IMR-90 (cell line): ENCODE data around the gene COL17A1. TPM values are rescaled to one million over a fixed set of nuclear protein-coding genes. Genes with fewer than 3 reads are reported as not detected.

Experiments
- ATAC-seq: fragments of 200-7000 bp; cut with Tn5 transposase; 2 replicates; pipeline ENCODE4 v1.9.1; 2020; ENCODE audit warnings: low read depth, mild to moderate bottlenecking, moderate library complexity
- BruUV-seq: library from RNA; stranded (reverse); fragments of 400-500 nt; replicated peaks from 2 replicates; lab custom pipeline; 2021; lab: Mats Ljungman, UMichigan
- CTCF ChIA-PET: fragments of 300-600 bp; formaldehyde crosslinking; extraction: SDS; loops from one replicate; lab custom pipeline; 2021; ENCODE audit warnings: antibody characterized with exemption; lab: Yijun Ruan, JAX
- POLR2A ChIA-PET: fragments of 300-600 bp; sonication (Branson Sonifier 250); formaldehyde crosslinking; loops from one replicate; lab custom pipeline; 2022; ENCODE audit warnings: antibody characterized with exemption; ENCODE audit not compliant: unreplicated experiment; lab: Charles Lee
- DNase-seq: peaks from one replicate; pipeline ENCODE4 v3.0.0; 2013
- H2AFZ ChIP-seq: replicated peaks from 2 replicates; pipeline ENCODE3; 2013; ENCODE audit warnings: low read length, mild to moderate bottlenecking; ENCODE audit not compliant: poor library complexity
- H2AK5ac ChIP-seq: 2 replicates; pipeline ENCODE4 v1.6.1; 2013; ENCODE audit warnings: low read depth, low read length, inconsistent platforms
- H2AK9ac ChIP-seq: replicated peaks from 2 replicates; pipeline ENCODE3; 2013; ENCODE audit warnings: mild to moderate bottlenecking, low read depth, low read length, moderate library complexity; ENCODE audit not compliant: poor library complexity
- H2BK120ac ChIP-seq: 2 replicates; pipeline ENCODE4 v1.6.1; 2013; ENCODE audit warnings: low read depth, low read length, inconsistent platforms
- H2BK15ac ChIP-seq: 3 replicates; pipeline ENCODE4 v1.6.1; 2013; ENCODE audit warnings: low read depth, low read length, inconsistent platforms
- H2BK20ac ChIP-seq: 2 replicates; pipeline ENCODE4 v1.6.1; 2013; ENCODE audit warnings: low read depth, mild to moderate bottlenecking, inconsistent platforms, low read length, moderate library complexity
- H2BK5ac ChIP-seq: 2 replicates; pipeline ENCODE4 v1.6.1; 2013; ENCODE audit warnings: mild to moderate bottlenecking, low read depth, low read length, inconsistent platforms; ENCODE audit not compliant: poor library complexity, severe bottlenecking
- H3K14ac ChIP-seq: replicated peaks from 2 replicates; pipeline ENCODE4 v1.6.1; 2013; ENCODE audit warnings: low read depth, low read length, inconsistent platforms
- H3K18ac ChIP-seq: 2 replicates; pipeline ENCODE4 v1.6.1; 2013; ENCODE audit warnings: low read depth, low read length, control low read depth
- H3K23ac ChIP-seq: 2 replicates; pipeline ENCODE4 v1.6.1; 2013; ENCODE audit warnings: low read depth, low read length, inconsistent platforms
- H3K27ac ChIP-seq: 2 replicates; pipeline ENCODE4 v1.5.1; 2013; ENCODE audit warnings: mild to moderate bottlenecking, control low read depth, low read length; ENCODE audit not compliant: insufficient read depth
- H3K27me3 ChIP-seq: 2 replicates; pipeline ENCODE4 v1.6.1; 2013; ENCODE audit warnings: low read length; ENCODE audit not compliant: control insufficient read depth, insufficient read depth
- H3K36me3 ChIP-seq: 2 replicates; pipeline ENCODE4 v1.6.1; 2013; ENCODE audit warnings: low read length, mixed read lengths; ENCODE audit not compliant: control insufficient read depth, insufficient read depth
- H3K4ac ChIP-seq: 2 replicates; pipeline ENCODE4 v1.6.1; 2013; ENCODE audit warnings: low read depth, low read length, inconsistent platforms
- H3K4me1 ChIP-seq: 2 replicates; pipeline ENCODE4 v1.6.1; 2013; ENCODE audit warnings: low read length, mixed read lengths; ENCODE audit not compliant: control insufficient read depth, insufficient read depth
- H3K4me2 ChIP-seq: 2 replicates; pipeline ENCODE4 v1.6.1; 2013; ENCODE audit warnings: low read depth, mild to moderate bottlenecking, control low read depth, low read length, moderate library complexity
- H3K4me3 ChIP-seq: 2 replicates; pipeline ENCODE4 v1.5.1; 2013; ENCODE audit warnings: low read depth, mild to moderate bottlenecking, control low read depth, low read length, moderate library complexity; ENCODE audit not compliant: insufficient read depth
- H3K56ac ChIP-seq: 2 replicates; pipeline ENCODE4 v1.6.1; 2013; ENCODE audit warnings: low read length, inconsistent platforms; ENCODE audit not compliant: insufficient read depth; ENCODE audit errors: extremely low read depth
- H3K79me1 ChIP-seq, 2 experiments: 2 replicates each; pipeline ENCODE4 v1.6.1; 2013; ENCODE audit warnings: low read length in 2 of 2, inconsistent platforms in 1 of 2, low read depth in 1 of 2
- H3K9ac ChIP-seq: 2 replicates; pipeline ENCODE4 v1.6.1; 2013; ENCODE audit warnings: low read depth, low read length, control low read depth
- H3K9me1 ChIP-seq: 2 replicates; pipeline ENCODE4 v1.6.1; 2013; ENCODE audit warnings: low read length, inconsistent platforms; ENCODE audit not compliant: insufficient read depth
- H3K9me3 ChIP-seq: 2 replicates; pipeline ENCODE4 v1.6.1; 2013; ENCODE audit warnings: low read length; ENCODE audit not compliant: control insufficient read depth, insufficient read depth
- H4K20me1 ChIP-seq: 2 replicates; pipeline ENCODE4 v1.6.1; 2013; ENCODE audit warnings: low read length, inconsistent platforms; ENCODE audit not compliant: insufficient read depth
- H4K5ac ChIP-seq: 2 replicates; pipeline ENCODE4 v1.6.1; 2013; ENCODE audit warnings: mild to moderate bottlenecking, low read depth, low read length, control low read depth
- H4K8ac ChIP-seq, 2 experiments: 2 replicates each; pipeline ENCODE4 v1.6.1; 2013; ENCODE audit warnings: low read depth in 2 of 2, low read length in 2 of 2, control low read depth in 1 of 2, inconsistent platforms in 1 of 2
- H4K91ac ChIP-seq: 2 replicates; pipeline ENCODE4 v1.6.1; 2013; ENCODE audit warnings: low read depth, low read length, inconsistent platforms; ENCODE audit not compliant: insufficient read depth
- CEBPB ChIP-seq: IDR thresholded peaks from 2 replicates; pipeline ENCODE4 v1.6.1; 2012; ENCODE audit warnings: low read depth, low read length, improper control_type of control experiment
- MAFK ChIP-seq: IDR thresholded peaks from 2 replicates; pipeline ENCODE4 v1.6.1; 2012; ENCODE audit warnings: low read depth, low read length, improper control_type of control experiment
- WGBS, 2 experiments: methylation state at CpG; one replicate each; pipeline versions ENCODE4 v1.1.5 to v1.1.7; 2013; ENCODE audit warnings: missing lambda C conversion rate in 2 of 2; ENCODE audit not compliant: insufficient read length in 1 of 2; ENCODE audit errors: extremely low coverage in 2 of 2; 5-methylcytosine and 5-hydroxymethylcytosine counted together
- dilution Hi-C: fragments of 300-500 bp; cut with HindIII; formaldehyde crosslinking; loops from one replicate; pipeline ENCODE4 v1.14.3; 2018; ENCODE audit warnings: low sequenced_read_pairs; ENCODE audit not compliant: unreplicated experiment
- in situ Hi-C: fragments of 300-500 bp; cut with MboI; formaldehyde crosslinking; loops from 3 replicates; pipeline ENCODE4 v1.14.3; 2019; ENCODE audit warnings: low sequenced_read_pairs, inconsistent platforms, mixed read lengths
- intact Hi-C: fragments of 100-400 bp; cut with micrococcal nuclease; formaldehyde crosslinking; loops from 2 replicates; pipeline ENCODE4 v1.10.0; 2022
- polyA plus RNA-seq, 3 experiments: library from polyadenylated mRNA; depleted of rRNA; stranded (reverse); fragments of >200 nt; gene quantifications; 2 replicates each; pipeline ENCODE4 v1.2.3, GENCODE V29; 2012; ENCODE audit warnings: low replicate concordance in 1 of 3
- total RNA-seq: library from RNA; depleted of rRNA; stranded (reverse); fragments of >200 nt; gene quantifications from 2 replicates; pipeline ENCODE4 v1.2.3, GENCODE V29; 2012

COL17A1 gene
- total and polyA plus RNA-seq, 2 of the 4 experiments (the other 2 are of a cell fraction): 0.14 to 0.18 TPM

- no peak overlapping the region for H3K4me2 ChIP-seq
- H3K56ac ChIP-seq: no peak overlapping the region
- H3K9ac ChIP-seq: no peak overlapping the region
- ChIA-PET POLR2A (no interaction called here), CTCF (interaction anchor here (1.2 kb wide), 1 partner anchor 29 kb away, joined by 4 read pairs; no protein-coding TSS in a partner anchor)
- H4K91ac ChIP-seq: no peak overlapping the region
- no peak overlapping the region for H3K23ac ChIP-seq
- no peaks in the 10 kb centered on the region for H3K9me3 ChIP-seq
- H4K8ac ChIP-seq: no peak overlapping the region
- no peaks in the 10 kb centered on the region for H3K79me1 ChIP-seq
- BruUV-seq: no TSS peak
- no peak overlapping the region for H3K14ac ChIP-seq
- H3K36me3 ChIP-seq: no peaks in the 10 kb centered on the region
- no peak overlapping the region for H2AK5ac ChIP-seq
- no peak overlapping the region for H3K18ac ChIP-seq
- H2BK5ac ChIP-seq: no peak overlapping the region
- H4K5ac ChIP-seq: no peak overlapping the region
- H4K20me1 ChIP-seq: no peaks in the 10 kb centered on the region
- peaks cover 10% of the 10 kb centered on the region for H3K9me1 ChIP-seq
- H2AFZ ChIP-seq: no peak overlapping the region
- ATAC-seq: no peak
- H3K27ac ChIP-seq: no peak overlapping the region
- H2AK9ac ChIP-seq: no peak overlapping the region
- DNase-seq: no peak
- no peak overlapping the region for H2BK20ac ChIP-seq
- H2BK15ac ChIP-seq: no peak overlapping the region
- in situ Hi-C loops: no loop called here
- H3K27me3 ChIP-seq: peaks cover 7% of the 10 kb centered on the region
- H3K4me3 ChIP-seq: no peak overlapping the region
- H3K4me1 ChIP-seq: peaks cover under 1% of the 10 kb centered on the region
- WGBS, 2 experiments: 50% methylated on average over 2 of the region's 4 CpGs; no CpG with 5 or more reads in 1 of the 2 experiments
- dilution Hi-C loops: no loop called here
- H3K4ac ChIP-seq: no peak overlapping the region
- intact Hi-C loops: no loop called here
- H2BK120ac ChIP-seq: no peak overlapping the region
- TF ChIP-seq MAFK (peak; percentile 56), CEBPB (no peak)
These were observed 26.3 kb downstream of the COL17A1 start for GRCh38 chr10:104059364-104059763.
